Right cardiac atrium (tissue), 5 donors: ENCODE measurements around the gene LRRFIP1. TPM values are rescaled to one million over a fixed set of nuclear protein-coding genes. Genes with fewer than 3 reads are reported as not detected.

Experiments
- ATAC-seq, 2 donors: fragments of 200-7000 bp; cut with Tn5 transposase; one replicate each; pipeline versions ENCODE4 v1.8.0 to v1.9.1; 2020; ENCODE audit warnings: moderate library complexity in 2 of 2, mild to moderate bottlenecking in 1 of 2
- DNase-seq, 3 donors: peaks; one replicate each; pipeline ENCODE4 v3.0.0-alpha.2; 2020
- H3K27ac ChIP-seq: one replicate; pipeline ENCODE4 v1.5.1; 2013; ENCODE audit warnings: mild to moderate bottlenecking, low read length, control low read depth, moderate library complexity
- H3K27me3 ChIP-seq: one replicate; pipeline ENCODE4 v1.6.1; 2013; ENCODE audit not compliant: control insufficient read depth, insufficient read depth
- H3K4me1 ChIP-seq: one replicate; pipeline ENCODE4 v1.6.1; 2013; ENCODE audit warnings: low read length; ENCODE audit not compliant: control insufficient read depth, insufficient read depth
- H3K4me3 ChIP-seq: one replicate; pipeline ENCODE4 v1.5.1; 2013; ENCODE audit warnings: low read length, control low read depth
- H3K9me3 ChIP-seq: one replicate; pipeline ENCODE4 v1.6.1; 2013; ENCODE audit warnings: low read length; ENCODE audit not compliant: control insufficient read depth
- WGBS: extraction: QIAGEN DNeasy Blood & Tissue Kit; methylation state at CpG from one replicate; pipeline ENCODE4 v1.1.7; 2013; 5-methylcytosine and 5-hydroxymethylcytosine counted together
- intact Hi-C, 4 donors: fragments of 100-400 bp; cut with DNase I; formaldehyde crosslinking; loops; one replicate each; pipeline versions ENCODE4 v1.11.0 to v1.14.0; 2022 to 2023
- polyA plus RNA-seq: library from polyadenylated mRNA; stranded (reverse); fragments of 200-250 nt; gene quantifications from one replicate; pipeline ENCODE4 v1.2.3, GENCODE V29; 2013
- total RNA-seq, 4 donors: library from RNA; stranded (reverse); fragmentation: NEBNext Ultra II Directional; extraction: Animal tissue kit (Norgen Biotek cat#: 25700); gene quantifications; one replicate each; pipeline ENCODE4 v1.2.1, GENCODE V29; 2021
- donor health status: healthy with polysubstance abuse.
- donor health status: DM: no; HTN: yes; CAD: no.
- donor health status: DM: no; HTN: no; CAD: no.
- donor health status: DM: no; HTN: yes; CAD: no; lungs with severe emphysema.
- donor health status: DM: yes; HTN: yes; CAD: no.

Gene LRRFIP1
- total and polyA plus RNA-seq, 5 donors: 61.9 to 106 (median 87.8) TPM

- no peak overlapping the region for H3K4me3 ChIP-seq
- DNase-seq: no peak
Measured at GRCh38 chr2:237631801-237632585, 4.6 kb downstream of the LRRFIP1 start.

DNA sequence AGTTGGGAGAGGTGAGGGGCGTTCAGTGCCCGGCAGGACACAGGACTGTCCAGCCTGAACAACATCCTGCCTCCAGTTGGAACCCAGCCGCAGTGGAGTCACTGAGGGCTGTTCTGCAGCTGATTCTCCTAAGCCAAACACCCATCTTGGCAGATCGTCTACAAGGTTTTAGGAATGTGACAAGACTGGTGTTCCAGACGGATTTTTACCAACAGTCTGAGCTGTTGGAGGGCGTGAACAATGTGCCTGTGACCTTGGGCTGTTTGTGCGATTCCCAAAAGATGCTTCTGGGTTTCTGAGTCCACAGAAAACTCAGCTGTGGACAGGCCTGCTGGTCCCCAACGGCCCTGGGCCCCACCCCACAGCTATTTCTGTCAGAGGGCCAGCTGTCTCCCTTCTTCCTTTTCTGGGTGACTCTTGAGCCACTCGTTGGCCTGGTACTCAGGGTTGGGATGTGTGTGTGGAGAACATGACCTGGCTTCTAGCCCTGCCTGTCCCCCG is 5.7 kb downstream of the LRRFIP1 start:
- ATAC-seq (peak; percentile 60 to 65), DNase-seq (peak; percentile 39 to 79 (median 73))
- peaks cover 19% of the 10 kb centered on the region for H3K4me1 ChIP-seq
- 43% methylated on average over 10 of the region's 10 CpGs for WGBS
- H3K27me3 ChIP-seq: no peaks in the 10 kb centered on the region
- no peaks in the 10 kb centered on the region for H3K9me3 ChIP-seq
- intact Hi-C loops: no loop called here
- peak overlapping the region; percentile 73 for H3K27ac ChIP-seq
- no peak overlapping the region for H3K4me3 ChIP-seq

More at GRCh38 chr2:237631801-237632585, 4.6 kb downstream of the LRRFIP1 start:
- 86% methylated on average over 19 of the region's 19 CpGs for WGBS
- Histone ChIP-seq H3K9me3 (no peaks in the 10 kb centered on the region), H3K27ac (peak overlapping the region; percentile 73), H3K4me1 (peaks cover 19% of the 10 kb centered on the region), H3K27me3 (no peaks in the 10 kb centered on the region)
- no peak for ATAC-seq
- intact Hi-C loops: no loop called here

GRCh38 chr2:237636578-237636977 is 9.2 kb downstream of the LRRFIP1 start:
- H3K27ac ChIP-seq: no peak overlapping the region
- no peaks in the 10 kb centered on the region for H3K9me3 ChIP-seq
- H3K4me3 ChIP-seq: no peak overlapping the region
- H3K27me3 ChIP-seq: no peaks in the 10 kb centered on the region
- 77% methylated on average over 1 of the region's 1 CpG for WGBS
- peaks cover 19% of the 10 kb centered on the region for H3K4me1 ChIP-seq
- ATAC-seq: no peak
- intact Hi-C loops: no loop called here
- DNase-seq: no peak

- Histone ChIP-seq H3K27ac (no peak overlapping the region), H3K4me1 (peaks cover 13% of the 10 kb centered on the region), H3K4me3 (no peak overlapping the region), H3K9me3 (no peaks in the 10 kb centered on the region), H3K27me3 (no peaks in the 10 kb centered on the region)
- 94% methylated on average over 3 of the region's 3 CpGs for WGBS
- intact Hi-C loops: no loop called here
- DNase-seq (no peak), ATAC-seq (no peak)
Measured at GRCh38 chr2:237637429-237638135, 10.2 kb downstream of the LRRFIP1 start.

DNA sequence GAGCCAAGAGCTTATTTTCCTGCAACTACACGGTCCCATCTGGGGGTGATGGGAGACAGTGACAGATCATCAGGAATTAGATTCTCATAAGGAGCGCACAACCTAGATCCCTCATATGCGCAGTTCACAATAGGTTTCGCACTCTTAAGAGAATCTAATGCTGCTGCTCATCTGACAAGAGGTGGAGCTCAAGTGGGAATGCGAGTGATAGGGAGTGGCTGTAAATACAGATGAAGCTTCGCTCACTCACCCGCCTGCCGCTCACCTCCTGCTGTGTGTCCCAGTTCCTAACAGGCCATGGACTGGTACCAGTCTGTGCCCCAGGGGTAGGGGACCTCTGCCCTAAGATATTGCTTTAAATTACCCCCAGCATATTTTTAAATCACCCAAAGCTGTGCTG is 10.8 kb downstream of the LRRFIP1 start:
- no peak overlapping the region for H3K27ac ChIP-seq
- peaks cover 9% of the 10 kb centered on the region for H3K4me1 ChIP-seq
- no peak overlapping the region for H3K4me3 ChIP-seq
- DNase-seq: no peak
- H3K27me3 ChIP-seq: no peaks in the 10 kb centered on the region
- 91% methylated on average over 8 of the region's 8 CpGs for WGBS
- H3K9me3 ChIP-seq: no peaks in the 10 kb centered on the region
- ATAC-seq: no peak
- intact Hi-C loops: no loop called here

- DNase-seq (no peak), ATAC-seq (no peak)
- Histone ChIP-seq H3K4me1 (peaks cover 5% of the 10 kb centered on the region), H3K4me3 (no peak overlapping the region), H3K27me3 (no peaks in the 10 kb centered on the region), H3K9me3 (no peaks in the 10 kb centered on the region), H3K27ac (no peak overlapping the region)
- intact Hi-C loops: no loop called here
- WGBS: 75% methylated on average over 11 of the region's 11 CpGs
Measured at GRCh38 chr2:237639052-237639835, 11.9 kb downstream of the LRRFIP1 start.

DNA sequence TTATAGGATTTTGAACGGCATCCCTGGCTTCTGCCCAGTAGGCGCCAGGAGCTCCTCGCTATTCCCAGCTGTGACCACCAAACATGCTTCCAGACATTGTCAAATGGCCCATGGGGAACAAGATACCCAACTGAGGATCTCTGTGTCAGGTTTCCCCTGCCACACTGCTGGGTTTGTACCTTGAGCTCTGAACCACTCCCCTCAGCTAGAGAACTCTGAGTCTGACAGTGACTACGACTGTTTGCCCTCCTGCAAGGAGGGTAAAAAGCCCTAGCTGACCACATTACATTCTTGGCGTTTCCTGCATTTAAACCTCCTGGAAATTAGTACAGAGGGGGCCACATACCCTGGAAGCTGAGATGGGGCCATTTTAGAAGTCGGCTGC is 12.4 kb downstream of the LRRFIP1 start:
- H3K4me3 ChIP-seq: no peak overlapping the region
- no peaks in the 10 kb centered on the region for H3K27me3 ChIP-seq
- intact Hi-C loops: no loop called here
- H3K27ac ChIP-seq: no peak overlapping the region
- H3K4me1 ChIP-seq: peaks cover 5% of the 10 kb centered on the region
- H3K9me3 ChIP-seq: no peaks in the 10 kb centered on the region
- DNase-seq: no peak
- WGBS: 82% methylated on average over 6 of the region's 6 CpGs
- ATAC-seq: no peak

- intact Hi-C loops: no loop called here
- Histone ChIP-seq H3K27me3 (no peaks in the 10 kb centered on the region), H3K27ac (no peak overlapping the region), H3K9me3 (no peaks in the 10 kb centered on the region), H3K4me1 (peaks cover 5% of the 10 kb centered on the region), H3K4me3 (no peak overlapping the region)
- 72% methylated on average over 12 of the region's 12 CpGs for WGBS
- ATAC-seq: no peak
- DNase-seq: no peak
Measured at GRCh38 chr2:237640493-237640998, 13.2 kb downstream of the LRRFIP1 start.

- intact Hi-C loops: no loop called here
- Histone ChIP-seq H3K4me1 (peaks cover 8% of the 10 kb centered on the region), H3K4me3 (no peak overlapping the region), H3K27ac (no peak overlapping the region), H3K27me3 (no peaks in the 10 kb centered on the region), H3K9me3 (no peaks in the 10 kb centered on the region)
- DNase-seq (no peak), ATAC-seq (no peak)
- 94% methylated on average over 12 of the region's 12 CpGs for WGBS
Measured at GRCh38 chr2:237642038-237642734, 14.8 kb downstream of the LRRFIP1 start.

GRCh38 chr2:237643066-237643465 is 15.7 kb downstream of the LRRFIP1 start:
- Histone ChIP-seq H3K4me3 (no peak overlapping the region), H3K9me3 (no peaks in the 10 kb centered on the region), H3K4me1 (peaks cover 12% of the 10 kb centered on the region), H3K27ac (no peak overlapping the region), H3K27me3 (no peaks in the 10 kb centered on the region)
- no peak for DNase-seq
- WGBS: 92% methylated on average over 13 of the region's 13 CpGs
- ATAC-seq: no peak
- intact Hi-C loops: no loop called here
